Keratinocyte (primary cell): ENCODE data around the gene ZNF649. TPM values are rescaled to one million over a fixed set of nuclear protein-coding genes. Genes with fewer than 3 reads are reported as not detected.

Source experiments
- DNase-seq: peaks from one replicate; pipeline ENCODE4 v3.0.0-alpha.2; 2011; ENCODE audit warnings: low read depth, missing footprints, low spot score
- FAIRE-seq: peaks from 2 replicates; lab custom pipeline; 2011; peaks lifted over from hg19 to GRCh38; lab: Jason Lieb, UNC
- H2AFZ ChIP-seq: 2 replicates; pipeline ENCODE4 v1.6.0; 2012; ENCODE audit warnings: low read length, control low read depth, inconsistent platforms; ENCODE audit not compliant: control insufficient read depth
- H3K27ac ChIP-seq: 2 replicates; pipeline ENCODE4 v1.5.1; 2011; ENCODE audit warnings: low read length; ENCODE audit not compliant: control insufficient read depth, insufficient read depth
- H3K27me3 ChIP-seq: 3 replicates; pipeline ENCODE4 v1.6.0; 2011; ENCODE audit warnings: low read length; ENCODE audit not compliant: control insufficient read depth, insufficient read depth; ENCODE audit errors: extremely low read depth
- H3K36me3 ChIP-seq, 2 experiments: 2 replicates in 1 of 2; 3 replicates in 1 of 2; pipeline ENCODE4 v1.5.1; 2011; ENCODE audit warnings: low read length in 2 of 2, mild to moderate bottlenecking in 1 of 2; ENCODE audit not compliant: control insufficient read depth in 2 of 2, insufficient read depth in 2 of 2; ENCODE audit errors: extremely low read depth in 1 of 2
- H3K4me1 ChIP-seq: 3 replicates; pipeline ENCODE4 v1.5.1; 2011; ENCODE audit warnings: low read length; ENCODE audit not compliant: control insufficient read depth, insufficient read depth; ENCODE audit errors: extremely low read depth
- H3K4me2 ChIP-seq: 3 replicates; pipeline ENCODE4 v1.6.0; 2011; ENCODE audit warnings: low read depth, low read length; ENCODE audit not compliant: control insufficient read depth, insufficient read depth; ENCODE audit errors: extremely low read depth
- H3K4me3 ChIP-seq, 3 experiments: fragments of 200-600 bp in 1 of 3; sonication (generic) in 1 of 3; 2 replicates in 2 of 3; 3 replicates in 1 of 3; pipeline ENCODE4 v1.5.1; 2011 to 2016; ENCODE audit warnings: low read length in 3 of 3, mild to moderate bottlenecking in 3 of 3, control low read depth in 2 of 3, inconsistent platforms in 1 of 3, low read depth in 1 of 3, mixed read lengths in 1 of 3, mixed run types in 1 of 3, moderate library complexity in 1 of 3; ENCODE audit not compliant: control insufficient read depth in 2 of 3, insufficient read depth in 2 of 3; ENCODE audit errors: extremely low read depth in 1 of 3
- H3K79me2 ChIP-seq: 2 replicates; pipeline ENCODE4 v1.6.0; 2012; ENCODE audit warnings: low read length; ENCODE audit not compliant: control insufficient read depth, insufficient read depth
- H3K9ac ChIP-seq: 3 replicates; pipeline ENCODE4 v1.6.0; 2011; ENCODE audit warnings: low read length; ENCODE audit not compliant: control insufficient read depth, insufficient read depth; ENCODE audit errors: extremely low read depth
- H3K9me1 ChIP-seq: 3 replicates; pipeline ENCODE4 v1.6.0; 2011; ENCODE audit warnings: low read length; ENCODE audit not compliant: control insufficient read depth, insufficient read depth; ENCODE audit errors: extremely low read depth
- H3K9me3 ChIP-seq: 2 replicates; pipeline ENCODE4 v1.5.1; 2012; ENCODE audit warnings: low read depth, low read length; ENCODE audit not compliant: control insufficient read depth
- H4K20me1 ChIP-seq: 3 replicates; pipeline ENCODE4 v1.6.0; 2011; ENCODE audit warnings: low read length; ENCODE audit not compliant: control insufficient read depth, insufficient read depth; ENCODE audit errors: extremely low read depth
- EZH2 ChIP-seq: IDR thresholded peaks from one replicate; pipeline ENCODE4 v1.6.1; 2012; ENCODE audit warnings: inconsistent platforms, mild to moderate bottlenecking, low read length, moderate library complexity
- dilution Hi-C: fragments of 300-500 bp; cut with MboI; formaldehyde crosslinking; loops from one replicate; pipeline ENCODE4 v1.7.0; 2020; ENCODE audit warnings: low sequenced_read_pairs; ENCODE audit not compliant: extremely low pct_ligation_motif_present
- polyA plus RNA-seq, 5 experiments: library from polyadenylated mRNA; depleted of rRNA in 3 of 5; stranded (reverse) in 3 of 5; stranded (forward) in 1 of 5; unstranded in 1 of 5; fragments of >200 nt; gene quantifications; 1 replicate in 1 of 5; 2 replicates in 3 of 5; 3 replicates in 1 of 5; pipeline versions ENCODE4 v1.2.1 to v1.2.3, GENCODE V29; 2011 to 2012; ENCODE audit warnings: missing spikeins in 2 of 5, low read depth in 1 of 5, low replicate concordance in 1 of 5
- TF ChIP-seq, protein P1 (sequence below), 3 experiments: IDR thresholded peaks in 1 of 3; conservative IDR thresholded peaks in 1 of 3; optimal IDR thresholded peaks in 1 of 3; 2 replicates in 2 of 3; 3 replicates in 1 of 3; pipeline versions ENCODE3 to v1.5.1; 2011; ENCODE audit warnings: low read length in 3 of 3, mild to moderate bottlenecking in 3 of 3, moderate library complexity in 2 of 3, control low read depth in 1 of 3, inconsistent platforms in 1 of 3; ENCODE audit not compliant: insufficient read depth in 2 of 3; ENCODE audit errors: extremely low read depth in 1 of 3

Gene ZNF649
- polyA plus RNA-seq, 1 donor (not counting 4 experiments of a cell fraction or from before 2014, with no cell fraction given): 6.5 TPM

DNA sequence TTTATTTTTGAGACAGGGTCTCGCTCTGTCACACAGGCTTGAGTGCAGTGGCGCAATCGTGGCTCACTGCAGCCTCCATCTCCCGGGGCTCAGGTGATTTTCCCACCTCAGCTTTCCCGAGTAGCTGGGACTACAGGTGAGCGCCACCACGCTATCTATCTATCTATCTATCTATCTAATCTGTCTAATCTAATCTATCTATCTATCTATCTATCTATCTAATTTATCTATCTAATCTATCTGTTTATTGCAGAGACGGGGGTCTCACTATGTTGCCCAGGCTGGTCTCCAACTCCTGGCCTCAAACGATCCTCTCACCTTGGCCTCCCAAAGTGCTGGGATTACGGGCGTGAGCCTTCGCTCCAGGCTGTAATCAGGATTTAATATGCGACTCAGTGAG lies 23.0 kb upstream of the ZNF649 start:
- no peaks in the 10 kb centered on the region for H3K9me1 ChIP-seq
- H4K20me1 ChIP-seq: no peaks in the 10 kb centered on the region
- DNase-seq: no peak
- peak overlapping the region; percentile 89 to 99 (median 91) for H3K4me3 ChIP-seq
- no peak for TF ChIP-seq EZH2
- TF ChIP-seq, protein P1, sequence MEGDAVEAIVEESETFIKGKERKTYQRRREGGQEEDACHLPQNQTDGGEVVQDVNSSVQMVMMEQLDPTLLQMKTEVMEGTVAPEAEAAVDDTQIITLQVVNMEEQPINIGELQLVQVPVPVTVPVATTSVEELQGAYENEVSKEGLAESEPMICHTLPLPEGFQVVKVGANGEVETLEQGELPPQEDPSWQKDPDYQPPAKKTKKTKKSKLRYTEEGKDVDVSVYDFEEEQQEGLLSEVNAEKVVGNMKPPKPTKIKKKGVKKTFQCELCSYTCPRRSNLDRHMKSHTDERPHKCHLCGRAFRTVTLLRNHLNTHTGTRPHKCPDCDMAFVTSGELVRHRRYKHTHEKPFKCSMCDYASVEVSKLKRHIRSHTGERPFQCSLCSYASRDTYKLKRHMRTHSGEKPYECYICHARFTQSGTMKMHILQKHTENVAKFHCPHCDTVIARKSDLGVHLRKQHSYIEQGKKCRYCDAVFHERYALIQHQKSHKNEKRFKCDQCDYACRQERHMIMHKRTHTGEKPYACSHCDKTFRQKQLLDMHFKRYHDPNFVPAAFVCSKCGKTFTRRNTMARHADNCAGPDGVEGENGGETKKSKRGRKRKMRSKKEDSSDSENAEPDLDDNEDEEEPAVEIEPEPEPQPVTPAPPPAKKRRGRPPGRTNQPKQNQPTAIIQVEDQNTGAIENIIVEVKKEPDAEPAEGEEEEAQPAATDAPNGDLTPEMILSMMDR (optimal IDR thresholded peaks at IDR 0.05 in 1 of 3, IDR thresholded peaks at IDR 0.05 in 1 of 3, conservative IDR thresholded peaks at IDR 0.05 in 1 of 3; ENCODE audit: extremely low read depth in 1 of 3, insufficient read depth in 2 of 3, low read length in 3 of 3): no peak
- peaks cover 3% of the 10 kb centered on the region for H3K4me1 ChIP-seq
- no peaks in the 10 kb centered on the region for H3K9me3 ChIP-seq
- H2AFZ ChIP-seq: peak overlapping the region; percentile 100
- dilution Hi-C loops: no loop called here
- peak overlapping the region; percentile 82 for H3K27ac ChIP-seq
- H3K36me3 ChIP-seq: peaks cover 0 to 6% of the 10 kb centered on the region in 2 experiments
- FAIRE-seq: no peak
- peak overlapping the region; percentile 89 for H3K9ac ChIP-seq
- H3K4me2 ChIP-seq: peak overlapping the region; percentile 76
- H3K27me3 ChIP-seq: no peaks in the 10 kb centered on the region
- peaks cover 12% of the 10 kb centered on the region for H3K79me2 ChIP-seq

DNA sequence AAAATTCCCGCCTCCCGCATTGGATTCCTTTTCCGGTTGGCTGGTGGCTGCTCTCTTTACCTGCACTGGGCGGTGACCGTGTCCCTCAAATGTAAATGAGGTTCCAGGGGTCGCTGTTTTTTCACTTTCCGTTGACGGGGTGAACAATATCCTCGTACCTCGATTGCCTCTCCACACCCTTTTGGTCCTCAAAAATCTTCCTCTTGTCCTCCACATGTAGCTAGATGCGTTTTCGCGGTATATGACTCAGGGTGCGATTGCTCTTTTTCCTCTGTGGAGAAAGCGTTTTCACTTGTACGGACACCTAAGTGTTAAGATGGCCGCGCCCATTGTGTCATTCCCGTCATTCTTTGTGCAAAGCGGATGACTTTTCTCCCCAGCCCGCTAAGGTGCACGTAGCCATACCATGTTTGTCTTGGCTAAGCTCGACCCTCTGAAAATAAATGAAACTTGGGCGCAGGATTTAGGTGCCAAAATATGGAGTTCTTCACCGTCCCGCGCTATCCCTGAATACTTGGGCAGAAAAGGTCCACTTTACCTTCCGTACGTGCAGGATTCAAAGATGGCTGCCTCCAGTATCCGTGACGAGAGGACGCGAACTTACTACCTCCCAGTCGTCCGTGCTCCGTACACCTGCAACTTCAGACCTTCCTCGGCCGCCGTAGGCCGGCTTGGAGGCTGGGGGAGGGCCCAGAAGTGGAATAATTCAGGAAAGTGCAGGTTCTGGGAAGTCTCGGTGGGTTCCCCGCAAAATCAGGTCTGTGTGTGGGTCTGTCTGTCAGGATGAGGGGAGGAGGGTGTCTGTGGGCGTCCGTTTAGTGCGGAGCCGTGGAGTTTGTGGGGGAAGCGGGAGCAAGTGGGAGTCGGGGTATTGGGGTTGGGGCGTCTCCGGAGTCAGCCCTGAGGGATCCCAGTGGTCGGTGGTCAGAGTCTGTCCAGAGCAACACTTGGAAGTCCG lies 22.2 kb upstream of the ZNF649 start, which contains the start of gene ZNF613:
ZNF613 (plus strand) TSS at position 689 of the 958 bp plus-strand sequence. CDS start 8,749 bp downstream, outside the sequence.
- H3K4me3 ChIP-seq: peak within 1 kb of the TSS; percentile 89 to 99 (median 91)
- FAIRE-seq: peak; percentile 94

More for the DNA sequence above, 22.2 kb upstream of the ZNF649 start, which contains the start of gene ZNF613:
- H3K36me3 ChIP-seq: peaks cover 0 to 6% of the 10 kb centered on the region in 2 experiments
- peaks cover 12% of the 10 kb centered on the region for H3K79me2 ChIP-seq
- peaks cover 4% of the 10 kb centered on the region for H3K9me3 ChIP-seq
- peak within 1 kb of the TSS; percentile 100 for H2AFZ ChIP-seq
- peak; percentile 65 for DNase-seq
- no peak for TF ChIP-seq EZH2
- TF ChIP-seq, protein P1 (optimal IDR thresholded peaks at IDR 0.05 in 1 of 3, IDR thresholded peaks at IDR 0.05 in 1 of 3, conservative IDR thresholded peaks at IDR 0.05 in 1 of 3; ENCODE audit: extremely low read depth in 1 of 3, insufficient read depth in 2 of 3, low read length in 3 of 3): peak in 2 of 3 experiments; percentile 33 to 47
- no peaks in the 10 kb centered on the region for H3K27me3 ChIP-seq
- H3K4me1 ChIP-seq: peaks cover 3% of the 10 kb centered on the region
- H3K27ac ChIP-seq: peak within 1 kb of the TSS; percentile 82
- H4K20me1 ChIP-seq: no peaks in the 10 kb centered on the region
- H3K9me1 ChIP-seq: no peaks in the 10 kb centered on the region
- peak within 1 kb of the TSS; percentile 76 for H3K4me2 ChIP-seq
- dilution Hi-C loops: no loop called here
- H3K9ac ChIP-seq: peak within 1 kb of the TSS; percentile 89
